Parathyroid adenoma (tissue), 2 donors: ENCODE data around the gene WBP2.

Experiments
- H2AFZ ChIP-seq: fragments of 300-600 bp; sonication (generic); one replicate; pipeline ENCODE4 v1.7.0; 2017; ENCODE audit warnings: antibody characterized with exemption, mild to moderate bottlenecking
- H3K27ac ChIP-seq: fragments of 300-600 bp; sonication (generic); one replicate; pipeline ENCODE4 v1.7.0; 2017
- H3K27me3 ChIP-seq: fragments of 300-600 bp; sonication (generic); one replicate; pipeline ENCODE4 v1.7.0; 2017; ENCODE audit warnings: low read length; ENCODE audit not compliant: control insufficient read depth, insufficient read depth
- H3K36me3 ChIP-seq: fragments of 300-600 bp; sonication (generic); one replicate; pipeline ENCODE4 v1.7.0; 2017; ENCODE audit warnings: low read length; ENCODE audit not compliant: control insufficient read depth, insufficient read depth
- H3K4me1 ChIP-seq: fragments of 300-600 bp; sonication (generic); one replicate; pipeline ENCODE4 v1.7.0; 2017; ENCODE audit warnings: control low read depth
- H3K4me2 ChIP-seq: fragments of 300-600 bp; sonication (generic); one replicate; pipeline ENCODE4 v1.7.0; 2017; ENCODE audit warnings: low read length
- H3K4me3 ChIP-seq: fragments of 300-600 bp; sonication (generic); one replicate; pipeline ENCODE4 v1.7.0; 2017; ENCODE audit warnings: low read depth, low read length
- H3K79me2 ChIP-seq: fragments of 300-600 bp; sonication (generic); one replicate; pipeline ENCODE4 v1.7.0; 2017; ENCODE audit warnings: control low read depth
- H3K9ac ChIP-seq: fragments of 300-600 bp; sonication (generic); one replicate; pipeline ENCODE4 v1.7.0; 2017; ENCODE audit warnings: mild to moderate bottlenecking
- H3K9me3 ChIP-seq: fragments of 300-600 bp; sonication (generic); one replicate; pipeline ENCODE4 v1.7.0; 2017; ENCODE audit warnings: low read length; ENCODE audit not compliant: control insufficient read depth
- TF ChIP-seq, protein P1 (sequence below): fragments of 300-600 bp; sonication (generic); IDR thresholded peaks from one replicate; pipeline ENCODE4 v1.7.0; 2017; ENCODE audit warnings: antibody characterized with exemption, mild to moderate bottlenecking
- donor health status: primary hyperparathyroidism.

The WBP2 gene

DNA sequence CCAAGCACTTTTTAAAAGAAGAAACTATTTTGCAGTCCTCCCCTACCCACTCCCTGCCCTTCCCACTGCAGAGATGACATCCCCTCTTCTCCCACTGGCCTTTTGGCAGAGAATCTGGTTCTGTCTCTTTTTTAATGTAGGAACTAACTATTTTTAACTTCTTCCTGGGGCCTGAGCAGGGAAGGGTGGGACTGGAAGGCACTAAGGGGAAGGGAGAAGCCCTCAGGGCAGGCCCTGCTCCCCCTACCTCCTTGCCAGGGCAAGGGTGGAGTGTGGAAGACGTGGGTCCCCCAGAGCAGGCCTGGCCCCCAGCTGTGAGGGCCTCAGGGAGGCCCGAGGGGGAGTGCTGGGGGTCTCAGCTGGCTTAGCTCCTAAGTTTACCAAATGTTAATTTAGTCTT is 30.5 kb downstream of the WBP2 start:
- Histone ChIP-seq H3K27ac (no peak overlapping the region), H3K27me3 (no peaks in the 10 kb centered on the region), H3K4me1 (peaks cover 14% of the 10 kb centered on the region), H3K79me2 (no peaks in the 10 kb centered on the region), H3K4me2 (no peak overlapping the region), H3K9me3 (no peaks in the 10 kb centered on the region), H3K36me3 (no peaks in the 10 kb centered on the region), H3K4me3 (no peak overlapping the region), H3K9ac (no peak overlapping the region), H2AFZ (no peak overlapping the region)
- TF ChIP-seq, protein P1, sequence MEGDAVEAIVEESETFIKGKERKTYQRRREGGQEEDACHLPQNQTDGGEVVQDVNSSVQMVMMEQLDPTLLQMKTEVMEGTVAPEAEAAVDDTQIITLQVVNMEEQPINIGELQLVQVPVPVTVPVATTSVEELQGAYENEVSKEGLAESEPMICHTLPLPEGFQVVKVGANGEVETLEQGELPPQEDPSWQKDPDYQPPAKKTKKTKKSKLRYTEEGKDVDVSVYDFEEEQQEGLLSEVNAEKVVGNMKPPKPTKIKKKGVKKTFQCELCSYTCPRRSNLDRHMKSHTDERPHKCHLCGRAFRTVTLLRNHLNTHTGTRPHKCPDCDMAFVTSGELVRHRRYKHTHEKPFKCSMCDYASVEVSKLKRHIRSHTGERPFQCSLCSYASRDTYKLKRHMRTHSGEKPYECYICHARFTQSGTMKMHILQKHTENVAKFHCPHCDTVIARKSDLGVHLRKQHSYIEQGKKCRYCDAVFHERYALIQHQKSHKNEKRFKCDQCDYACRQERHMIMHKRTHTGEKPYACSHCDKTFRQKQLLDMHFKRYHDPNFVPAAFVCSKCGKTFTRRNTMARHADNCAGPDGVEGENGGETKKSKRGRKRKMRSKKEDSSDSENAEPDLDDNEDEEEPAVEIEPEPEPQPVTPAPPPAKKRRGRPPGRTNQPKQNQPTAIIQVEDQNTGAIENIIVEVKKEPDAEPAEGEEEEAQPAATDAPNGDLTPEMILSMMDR = no peak

DNA sequence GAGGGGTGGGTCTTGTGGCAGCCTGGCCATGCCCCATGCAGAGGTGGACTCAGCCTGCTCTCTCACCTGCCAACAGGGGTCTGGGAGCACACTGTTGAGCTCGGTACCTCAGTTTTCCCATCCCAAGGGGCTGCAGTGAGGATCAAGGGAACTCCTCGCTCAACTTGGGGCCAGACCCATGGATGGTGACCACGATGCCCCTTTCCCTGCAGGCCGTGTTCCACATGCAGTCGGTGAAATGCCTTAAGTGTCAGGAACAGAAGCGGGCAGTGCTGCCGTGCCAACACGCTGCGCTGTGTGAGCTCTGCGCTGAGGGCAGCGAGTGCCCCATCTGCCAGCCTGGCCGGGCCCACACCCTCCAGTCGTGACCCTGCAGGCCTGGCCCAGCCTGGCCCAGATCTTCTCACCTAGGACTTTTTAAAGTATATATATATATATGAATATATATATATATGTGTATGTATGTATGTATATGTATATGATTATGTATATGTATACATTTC is 31.0 kb downstream of the WBP2 start:
- no peaks in the 10 kb centered on the region for H3K27me3 ChIP-seq
- no peak overlapping the region for H3K4me2 ChIP-seq
- H3K36me3 ChIP-seq = no peaks in the 10 kb centered on the region
- peaks cover 14% of the 10 kb centered on the region for H3K4me1 ChIP-seq
- no peaks in the 10 kb centered on the region for H3K9me3 ChIP-seq
- no peak overlapping the region for H3K4me3 ChIP-seq
- TF ChIP-seq, protein P1 = no peak
- H3K9ac ChIP-seq = no peak overlapping the region
- no peaks in the 10 kb centered on the region for H3K79me2 ChIP-seq
- no peak overlapping the region for H3K27ac ChIP-seq
- no peak overlapping the region for H2AFZ ChIP-seq

DNA sequence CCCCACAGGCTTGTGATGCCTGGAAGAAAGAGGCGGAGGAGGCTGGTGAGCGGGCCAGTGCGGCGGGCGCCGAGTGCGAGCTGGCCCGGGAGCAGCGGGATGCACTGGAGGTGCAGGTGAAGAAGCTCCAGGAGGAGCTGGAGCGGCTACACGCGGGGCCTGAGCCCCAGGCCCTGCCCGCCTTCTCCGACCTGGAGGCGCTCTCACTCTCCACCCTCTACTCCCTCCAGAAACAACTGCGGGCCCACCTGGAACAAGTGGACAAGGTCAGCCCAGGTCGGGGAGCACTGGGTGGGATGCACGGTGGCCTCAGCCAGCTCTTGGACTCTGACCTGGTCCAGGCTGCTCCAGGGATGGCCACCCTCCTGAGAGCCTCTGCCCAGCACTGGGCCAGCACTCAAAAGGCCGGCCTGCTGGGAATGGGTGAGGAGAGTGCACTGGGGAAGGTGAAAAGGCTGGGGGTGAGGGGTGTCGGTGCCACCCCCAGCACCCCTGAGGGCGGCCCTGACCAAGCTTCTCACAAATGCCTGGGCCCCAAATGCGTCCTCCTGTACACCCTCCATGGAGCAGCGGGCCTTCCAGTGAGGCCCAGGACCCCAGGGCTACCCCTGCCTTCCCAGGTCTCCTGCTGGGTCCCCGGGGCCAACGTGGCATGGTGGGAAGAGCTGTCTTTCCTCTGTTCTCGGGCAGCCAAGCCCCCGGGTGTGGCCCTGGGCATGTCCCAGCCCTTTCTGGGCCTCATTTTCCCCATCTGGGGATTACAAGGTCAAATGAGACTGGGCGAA is 31.7 kb downstream of the WBP2 start:
- no peaks in the 10 kb centered on the region for H3K79me2 ChIP-seq
- no peak overlapping the region for H2AFZ ChIP-seq
- no peak overlapping the region for H3K9ac ChIP-seq
- no peak overlapping the region for H3K27ac ChIP-seq
- TF ChIP-seq, protein P1 = no peak
- no peaks in the 10 kb centered on the region for H3K9me3 ChIP-seq
- no peak overlapping the region for H3K4me2 ChIP-seq
- H3K36me3 ChIP-seq = no peaks in the 10 kb centered on the region
- H3K27me3 ChIP-seq = no peaks in the 10 kb centered on the region
- peaks cover 14% of the 10 kb centered on the region for H3K4me1 ChIP-seq
- no peak overlapping the region for H3K4me3 ChIP-seq

DNA sequence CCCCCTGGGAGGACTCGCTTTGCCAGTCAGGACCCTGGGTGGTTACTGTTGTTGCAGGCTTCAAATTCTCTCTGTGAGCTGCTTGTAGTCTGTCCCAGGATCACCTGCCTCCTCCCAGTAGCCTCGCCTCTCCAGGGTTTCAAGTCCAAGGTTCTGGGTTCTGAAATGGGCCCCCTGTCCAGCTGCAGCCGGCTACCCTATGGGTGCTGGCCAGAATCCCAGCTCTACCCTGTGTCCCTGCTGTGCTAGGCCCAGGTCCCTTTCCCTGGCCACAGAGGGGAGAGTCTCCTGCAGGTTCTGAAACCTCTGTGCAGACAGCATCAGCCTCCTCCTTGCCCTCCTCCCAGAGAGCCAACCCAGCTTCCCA is 32.4 kb downstream of the WBP2 start:
- Histone ChIP-seq H3K4me3 (no peak overlapping the region), H3K27me3 (no peaks in the 10 kb centered on the region), H3K79me2 (no peaks in the 10 kb centered on the region), H3K4me2 (no peak overlapping the region), H3K9me3 (no peaks in the 10 kb centered on the region), H3K36me3 (no peaks in the 10 kb centered on the region), H3K27ac (no peak overlapping the region), H2AFZ (no peak overlapping the region), H3K9ac (no peak overlapping the region), H3K4me1 (peaks cover 8% of the 10 kb centered on the region)
- TF ChIP-seq, protein P1 = no peak
